Measurements from ENCODE around the gene TJP3.

DNA sequence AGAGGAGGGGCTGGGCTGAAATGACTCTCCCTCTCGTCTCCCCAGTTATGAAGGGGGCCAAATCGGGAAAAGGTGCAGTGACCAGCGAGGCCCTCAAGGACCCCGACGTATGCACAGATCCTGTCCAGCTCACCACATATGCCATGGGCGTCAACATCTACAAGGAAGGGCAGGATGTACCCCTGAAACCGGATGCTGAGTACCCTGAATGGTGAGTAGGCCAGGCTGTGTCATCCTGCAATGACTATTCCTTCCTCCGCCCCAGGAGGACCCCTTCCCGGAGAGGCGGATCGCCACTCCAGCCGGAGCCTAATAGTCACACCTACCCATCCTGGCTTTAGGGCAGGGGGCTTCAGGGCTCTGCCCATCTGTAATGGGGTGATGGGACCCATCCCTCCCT is 56.9 kb downstream of the TJP3 start:
- TF ChIP-seq, protein P1, sequence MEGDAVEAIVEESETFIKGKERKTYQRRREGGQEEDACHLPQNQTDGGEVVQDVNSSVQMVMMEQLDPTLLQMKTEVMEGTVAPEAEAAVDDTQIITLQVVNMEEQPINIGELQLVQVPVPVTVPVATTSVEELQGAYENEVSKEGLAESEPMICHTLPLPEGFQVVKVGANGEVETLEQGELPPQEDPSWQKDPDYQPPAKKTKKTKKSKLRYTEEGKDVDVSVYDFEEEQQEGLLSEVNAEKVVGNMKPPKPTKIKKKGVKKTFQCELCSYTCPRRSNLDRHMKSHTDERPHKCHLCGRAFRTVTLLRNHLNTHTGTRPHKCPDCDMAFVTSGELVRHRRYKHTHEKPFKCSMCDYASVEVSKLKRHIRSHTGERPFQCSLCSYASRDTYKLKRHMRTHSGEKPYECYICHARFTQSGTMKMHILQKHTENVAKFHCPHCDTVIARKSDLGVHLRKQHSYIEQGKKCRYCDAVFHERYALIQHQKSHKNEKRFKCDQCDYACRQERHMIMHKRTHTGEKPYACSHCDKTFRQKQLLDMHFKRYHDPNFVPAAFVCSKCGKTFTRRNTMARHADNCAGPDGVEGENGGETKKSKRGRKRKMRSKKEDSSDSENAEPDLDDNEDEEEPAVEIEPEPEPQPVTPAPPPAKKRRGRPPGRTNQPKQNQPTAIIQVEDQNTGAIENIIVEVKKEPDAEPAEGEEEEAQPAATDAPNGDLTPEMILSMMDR (IDR thresholded peaks at IDR 0.05; ENCODE audit: low read length), result no peak
- no peak for TF ChIP-seq EZH2 (optimal IDR thresholded peaks at IDR 0.05; ENCODE audit: low read depth, low read length)
